Osteocyte (in vitro differentiated cells): Measurements from ENCODE around the gene SGTA. TPM values are rescaled to one million over a fixed set of nuclear protein-coding genes. Genes with fewer than 3 reads are reported as not detected.
A peak's percentile ranks its signal among the peaks of the same experiment; 100 is the strongest.

Source experiments
- DNase-seq: peaks from one replicate; pipeline ENCODE4 v3.0.0; 2021; ENCODE audit warnings: mixed read lengths; ENCODE audit not compliant: unreplicated experiment; ENCODE audit errors: extremely low spot score
- H3K27ac Mint-ChIP-seq: one replicate; pipeline ENCODE4 v1.8.0; 2021; ENCODE audit warnings: mild to moderate bottlenecking, mixed read lengths; ENCODE audit not compliant: unreplicated experiment
- H3K27me3 Mint-ChIP-seq: one replicate; pipeline ENCODE4 v1.8.0; 2021; ENCODE audit warnings: mixed read lengths; ENCODE audit not compliant: unreplicated experiment
- H3K36me3 Mint-ChIP-seq: one replicate; pipeline ENCODE4 v1.8.0; 2021; ENCODE audit warnings: mixed read lengths; ENCODE audit not compliant: unreplicated experiment
- H3K4me1 Mint-ChIP-seq: one replicate; pipeline ENCODE4 v1.8.0; 2021; ENCODE audit warnings: mixed read lengths; ENCODE audit not compliant: unreplicated experiment
- H3K4me3 Mint-ChIP-seq: one replicate; pipeline ENCODE4 v1.8.0; 2021; ENCODE audit warnings: mild to moderate bottlenecking, moderate library complexity, mixed read lengths; ENCODE audit not compliant: unreplicated experiment
- H3K9me3 Mint-ChIP-seq: one replicate; pipeline ENCODE4 v1.8.0; 2021; ENCODE audit warnings: mixed read lengths; ENCODE audit not compliant: unreplicated experiment
- CTCF ChIP-seq: fragments of 200-600 bp; sonication (generic); IDR thresholded peaks from 2 replicates; pipeline ENCODE4 v1.5.0; 2021; ENCODE audit warnings: antibody characterized with exemption, mild to moderate bottlenecking, moderate library complexity
- total RNA-seq: library from RNA; stranded (reverse); gene quantifications from 2 replicates; pipeline ENCODE4 v1.2.1, GENCODE V29; 2021

SGTA gene
- total RNA-seq, 1 donor from 2014 or later, result 53.2 TPM

DNA sequence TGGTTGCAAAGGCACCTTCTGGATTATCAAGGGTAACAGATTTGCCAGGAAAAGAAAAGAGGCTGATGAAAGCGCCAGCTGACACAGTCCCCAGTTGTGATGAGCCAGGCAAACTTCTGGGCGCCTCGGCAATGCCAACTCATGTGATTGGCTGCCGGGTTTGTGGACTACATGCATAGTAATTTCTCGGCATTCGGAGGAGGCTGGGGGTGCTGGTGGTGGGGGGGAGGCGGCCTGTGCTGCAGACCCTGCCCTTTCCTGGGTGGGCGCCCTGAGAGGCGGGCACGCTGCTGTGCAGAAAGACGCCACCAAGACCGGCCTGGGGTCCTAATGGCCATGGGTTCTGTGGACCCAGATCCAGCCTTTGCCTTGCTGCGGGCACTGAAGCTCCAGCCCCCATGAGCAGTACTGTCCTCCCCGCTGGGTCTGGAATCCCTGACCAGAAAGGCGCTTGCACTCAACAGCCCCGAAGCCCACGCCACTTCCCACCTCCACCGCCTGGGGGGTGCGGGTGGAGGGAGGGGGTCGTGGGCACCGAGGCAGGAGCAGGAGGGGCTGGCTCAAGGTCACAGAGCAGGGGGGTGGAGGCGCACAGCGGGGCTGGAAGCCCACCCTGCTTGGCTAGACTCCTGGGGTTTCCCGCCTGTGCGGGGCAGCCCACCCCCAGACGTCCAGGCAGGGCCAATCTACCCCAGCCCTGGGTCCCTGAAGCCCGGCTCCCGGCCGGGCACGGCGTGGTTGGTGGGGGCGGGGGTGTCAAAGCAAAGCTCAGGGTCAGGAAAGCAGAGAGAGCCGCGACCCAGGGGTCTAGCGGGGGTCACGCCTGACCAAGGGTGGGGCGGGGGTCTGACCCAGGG lies 62.9 kb downstream of the SGTA start:
- Mint-ChIP-seq H3K27ac (no peak overlapping the region), H3K27me3 (no peaks in the 10 kb centered on the region), H3K4me3 (peak overlapping the region; percentile 65), H3K4me1 (peaks cover 28% of the 10 kb centered on the region), H3K9me3 (peaks cover 8% of the 10 kb centered on the region), H3K36me3 (peaks cover 3% of the 10 kb centered on the region)
- no peak for DNase-seq
- TF ChIP-seq CTCF, result no peak

- no peak for DNase-seq
- Mint-ChIP-seq H3K27ac (no peak overlapping the region), H3K36me3 (peaks cover 3% of the 10 kb centered on the region), H3K27me3 (no peaks in the 10 kb centered on the region), H3K4me1 (peaks cover 26% of the 10 kb centered on the region), H3K9me3 (peaks cover 11% of the 10 kb centered on the region), H3K4me3 (no peak overlapping the region)
- TF ChIP-seq CTCF, result no peak
Measured at GRCh38 chr19:2719232-2719735, 63.8 kb downstream of the SGTA start.

DNA sequence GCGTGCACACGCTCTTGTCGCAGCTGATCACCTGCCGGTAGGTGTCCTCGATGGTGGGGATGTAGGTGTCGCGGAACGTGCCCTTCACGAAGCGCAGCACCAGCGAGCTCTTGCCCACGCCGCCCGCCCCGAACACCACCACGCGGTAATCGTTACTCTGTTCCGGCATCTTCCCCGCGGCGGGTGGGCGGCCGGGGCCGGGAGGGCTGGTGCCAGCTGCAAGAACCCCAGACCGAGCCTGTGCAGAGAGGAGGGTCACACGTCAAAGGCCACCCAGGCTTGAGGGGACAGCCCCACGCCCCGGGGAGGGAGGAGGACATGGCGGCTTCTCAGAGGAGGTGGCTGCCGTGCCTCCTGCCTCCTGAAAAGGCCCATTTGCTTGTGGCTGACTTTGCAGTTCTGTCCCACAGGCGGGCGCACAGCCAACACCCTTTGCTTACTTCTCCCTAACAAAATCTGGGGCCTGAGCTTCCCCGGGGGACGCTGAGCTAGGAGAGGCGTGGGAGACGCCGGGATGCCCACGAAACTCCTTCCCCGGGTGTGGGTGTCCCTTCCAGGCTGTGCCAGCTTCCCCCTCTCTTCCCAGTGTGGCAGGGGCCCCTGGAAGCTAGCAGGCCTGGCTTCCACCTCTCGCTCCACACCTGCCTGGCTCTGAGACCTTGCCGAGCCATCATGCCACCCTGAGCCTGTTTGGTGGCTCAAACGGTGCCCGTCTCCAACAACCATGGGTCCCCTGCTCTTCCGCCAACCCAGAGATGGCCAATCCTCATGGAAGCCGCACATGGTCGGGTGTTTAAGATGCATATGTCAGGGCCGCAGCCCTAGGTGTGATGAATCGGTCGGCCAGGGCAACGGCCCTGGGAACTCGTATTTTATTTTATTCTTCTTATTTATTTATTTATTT lies 65.2 kb downstream of the SGTA start:
- Mint-ChIP-seq H3K36me3 (peaks cover 3% of the 10 kb centered on the region), H3K4me1 (peaks cover 17% of the 10 kb centered on the region), H3K4me3 (no peak overlapping the region), H3K27ac (no peak overlapping the region), H3K9me3 (peaks cover 11% of the 10 kb centered on the region), H3K27me3 (no peaks in the 10 kb centered on the region)
- TF ChIP-seq CTCF, result no peak
- no peak for DNase-seq

GRCh38 chr19:2716722-2717637 lies 66.1 kb downstream of the SGTA start:
- H3K4me1 Mint-ChIP-seq, result peaks cover 10% of the 10 kb centered on the region
- peaks cover 11% of the 10 kb centered on the region for H3K9me3 Mint-ChIP-seq
- H3K27me3 Mint-ChIP-seq, result no peaks in the 10 kb centered on the region
- no peak overlapping the region for H3K27ac Mint-ChIP-seq
- no peak for DNase-seq
- H3K36me3 Mint-ChIP-seq, result peaks cover 3% of the 10 kb centered on the region
- no peak for TF ChIP-seq CTCF
- no peak overlapping the region for H3K4me3 Mint-ChIP-seq
